GM23338 (cell line): Measurements from ENCODE around the gene MRPL38. TPM values are rescaled to one million over a fixed set of nuclear protein-coding genes. Genes with fewer than 3 reads are reported as not detected.

Experiments
- ATAC-seq: fragments of 200-7000 bp; cut with Tn5 transposase; 3 replicates; pipeline ENCODE4 v1.9.1; 2020
- DNase-seq: peaks from one replicate; pipeline ENCODE4 v3.0.0-alpha.2; 2015; ENCODE audit warnings: low spot score
- H2AFZ ChIP-seq: fragments of 200-600 bp; sonication (generic); 2 replicates; pipeline ENCODE4 v1.8.0; 2016; ENCODE audit warnings: antibody characterized with exemption, mild to moderate bottlenecking, moderate library complexity
- H3F3A ChIP-seq: fragments of 200-600 bp; sonication (generic); replicated peaks from 2 replicates; pipeline ENCODE4 v1.8.0; 2017; ENCODE audit warnings: antibody characterized with exemption, mixed run types, low read depth
- H3K27ac ChIP-seq: fragments of 200-600 bp; sonication (generic); 2 replicates; pipeline ENCODE4 v1.6.1; 2016; ENCODE audit warnings: low read depth
- H3K27me3 ChIP-seq: fragments of 200-600 bp; sonication (generic); 2 replicates; pipeline ENCODE4 v1.8.0; 2016; ENCODE audit warnings: mild to moderate bottlenecking, mixed run types, moderate library complexity; ENCODE audit not compliant: insufficient read depth
- H3K36me3 ChIP-seq: fragments of 200-600 bp; sonication (generic); 2 replicates; pipeline ENCODE4 v1.8.0; 2016; ENCODE audit warnings: mild to moderate bottlenecking; ENCODE audit not compliant: insufficient read depth
- H3K4me1 ChIP-seq: fragments of 200-600 bp; sonication (generic); 2 replicates; pipeline ENCODE4 v1.8.0; 2016; ENCODE audit warnings: mild to moderate bottlenecking, moderate library complexity; ENCODE audit not compliant: insufficient read depth
- H3K4me2 ChIP-seq: fragments of 200-600 bp; sonication (generic); 2 replicates; pipeline ENCODE4 v1.7.1; 2017; ENCODE audit warnings: mixed run types
- H3K4me3 ChIP-seq: fragments of 200-600 bp; sonication (generic); 2 replicates; pipeline ENCODE4 v1.6.1; 2016; ENCODE audit warnings: mixed run types
- H3K79me2 ChIP-seq: fragments of 200-600 bp; sonication (generic); replicated peaks from 2 replicates; pipeline ENCODE4 v1.8.0; 2017; ENCODE audit warnings: mild to moderate bottlenecking; ENCODE audit not compliant: insufficient read depth
- H3K9me2 ChIP-seq: fragments of 200-600 bp; sonication (generic); 2 replicates; pipeline ENCODE4 v1.8.0; 2017; ENCODE audit not compliant: insufficient read depth
- H4K20me1 ChIP-seq: fragments of 200-600 bp; sonication (generic); replicated peaks from 2 replicates; pipeline ENCODE4 v1.8.0; 2017; ENCODE audit warnings: mild to moderate bottlenecking; ENCODE audit not compliant: insufficient read depth
- H3K27ac Mint-ChIP-seq: 2 replicates; pipeline ENCODE4 v1.8.0; 2020; ENCODE audit warnings: inconsistent platforms, mild to moderate bottlenecking, moderate library complexity, mixed read lengths
- H3K27me3 Mint-ChIP-seq: 3 replicates; pipeline ENCODE4 v1.8.0; 2022; ENCODE audit warnings: low read depth, mild to moderate bottlenecking, moderate library complexity, mixed read lengths, inconsistent platforms; ENCODE audit not compliant: insufficient read depth, poor library complexity
- H3K36me3 Mint-ChIP-seq: 3 replicates; pipeline ENCODE4 v1.8.0; 2021; ENCODE audit warnings: low read depth, mild to moderate bottlenecking, inconsistent platforms, moderate library complexity, mixed read lengths
- H3K4me1 Mint-ChIP-seq: 3 replicates; pipeline ENCODE4 v1.8.0; 2020; ENCODE audit warnings: mild to moderate bottlenecking, inconsistent platforms, mixed read lengths
- H3K4me3 Mint-ChIP-seq: 3 replicates; pipeline ENCODE4 v1.8.0; 2021; ENCODE audit warnings: moderate library complexity, mild to moderate bottlenecking, inconsistent platforms, mixed read lengths
- H3K9me3 Mint-ChIP-seq: 3 replicates; pipeline ENCODE4 v1.8.0; 2020; ENCODE audit warnings: moderate library complexity, mild to moderate bottlenecking, inconsistent platforms, mixed read lengths
- CREB1 ChIP-seq: fragments of 250-450 bp; sonication (Bioruptor Pico); IDR thresholded peaks from 2 replicates; pipeline ENCODE4 v1.5.0; 2020; ENCODE audit warnings: low read depth, mild to moderate bottlenecking, moderate library complexity
- EZH2 ChIP-seq: fragments of 200-600 bp; sonication (generic); IDR thresholded peaks from one replicate; pipeline ENCODE4 v1.8.0; 2017; ENCODE audit warnings: antibody characterized with exemption, mild to moderate bottlenecking, low read depth; ENCODE audit not compliant: unreplicated experiment
- EZH2phosphoT487 ChIP-seq: fragments of 200-600 bp; sonication (generic); IDR thresholded peaks from one replicate; pipeline ENCODE4 v1.8.1; 2018; ENCODE audit warnings: antibody characterized with exemption; ENCODE audit not compliant: unreplicated experiment
- JUNB ChIP-seq: IDR thresholded peaks from one replicate; pipeline ENCODE4 v1.6.1; 2016; ENCODE audit warnings: antibody characterized with exemption; ENCODE audit not compliant: unreplicated experiment
- NANOG ChIP-seq: IDR thresholded peaks from 2 replicates; pipeline ENCODE4 v1.6.1; 2016; ENCODE audit warnings: antibody characterized with exemption, borderline replicate concordance
- POLR2AphosphoS5 ChIP-seq: IDR thresholded peaks from 2 replicates; pipeline ENCODE4 v1.6.1; 2016; ENCODE audit warnings: antibody characterized with exemption, low read depth
- STAT1 ChIP-seq: IDR thresholded peaks from one replicate; pipeline ENCODE4 v1.6.1; 2016; ENCODE audit warnings: antibody characterized with exemption; ENCODE audit not compliant: unreplicated experiment
- ZNF114 ChIP-seq: fragments of 250-450 bp; sonication (Bioruptor Pico); IDR thresholded peaks from 2 replicates; pipeline ENCODE4 v1.5.0; 2020; ENCODE audit warnings: mild to moderate bottlenecking, moderate library complexity
- ZNF331 ChIP-seq: fragments of 250-450 bp; sonication (Bioruptor Pico); IDR thresholded peaks from 2 replicates; pipeline ENCODE4 v1.5.0; 2020; ENCODE audit warnings: low read depth, mild to moderate bottlenecking, moderate library complexity
- polyA plus RNA-seq: library from polyadenylated mRNA; unstranded; fragments of >200 nt; fragmentation: Nextera tagmentation; extraction: Ambion mirVana; gene quantifications from 2 replicates; pipeline ENCODE4 v1.2.1, GENCODE V29; 2016
- total RNA-seq: library from RNA; depleted of rRNA; stranded (reverse); fragments of >200 nt; shearing (Covaris generic); gene quantifications from 2 replicates; pipeline ENCODE4 v1.2.3, GENCODE V29; 2014
- TF ChIP-seq, protein P1 (sequence below): IDR thresholded peaks from one replicate; pipeline ENCODE4 v1.6.1; 2018; ENCODE audit warnings: antibody characterized with exemption; ENCODE audit not compliant: unreplicated experiment
- TF ChIP-seq, protein P2 (sequence below): fragments of 250-450 bp; sonication (Bioruptor Pico); IDR thresholded peaks from 2 replicates; pipeline ENCODE4 v1.5.0; 2020; ENCODE audit warnings: mild to moderate bottlenecking, moderate library complexity
- TF ChIP-seq, protein P3 (sequence below), 2 experiments: fragments of 200-600 bp in 1 of 2; sonication (generic) in 1 of 2; conservative IDR thresholded peaks; 2 replicates each; pipeline versions ENCODE4 v1.5.1 to v1.6.1; 2016 to 2017; ENCODE audit warnings: antibody characterized with exemption in 2 of 2, low read depth in 2 of 2, mild to moderate bottlenecking in 2 of 2, moderate library complexity in 1 of 2
- TF ChIP-seq, protein P4 (sequence below): IDR thresholded peaks from 2 replicates; pipeline ENCODE4 v1.6.1; 2016; ENCODE audit warnings: antibody characterized with exemption

MRPL38 gene
- total and polyA plus RNA-seq, 2 experiments from 2014 or later: 63.6 to 90.0 TPM

DNA sequence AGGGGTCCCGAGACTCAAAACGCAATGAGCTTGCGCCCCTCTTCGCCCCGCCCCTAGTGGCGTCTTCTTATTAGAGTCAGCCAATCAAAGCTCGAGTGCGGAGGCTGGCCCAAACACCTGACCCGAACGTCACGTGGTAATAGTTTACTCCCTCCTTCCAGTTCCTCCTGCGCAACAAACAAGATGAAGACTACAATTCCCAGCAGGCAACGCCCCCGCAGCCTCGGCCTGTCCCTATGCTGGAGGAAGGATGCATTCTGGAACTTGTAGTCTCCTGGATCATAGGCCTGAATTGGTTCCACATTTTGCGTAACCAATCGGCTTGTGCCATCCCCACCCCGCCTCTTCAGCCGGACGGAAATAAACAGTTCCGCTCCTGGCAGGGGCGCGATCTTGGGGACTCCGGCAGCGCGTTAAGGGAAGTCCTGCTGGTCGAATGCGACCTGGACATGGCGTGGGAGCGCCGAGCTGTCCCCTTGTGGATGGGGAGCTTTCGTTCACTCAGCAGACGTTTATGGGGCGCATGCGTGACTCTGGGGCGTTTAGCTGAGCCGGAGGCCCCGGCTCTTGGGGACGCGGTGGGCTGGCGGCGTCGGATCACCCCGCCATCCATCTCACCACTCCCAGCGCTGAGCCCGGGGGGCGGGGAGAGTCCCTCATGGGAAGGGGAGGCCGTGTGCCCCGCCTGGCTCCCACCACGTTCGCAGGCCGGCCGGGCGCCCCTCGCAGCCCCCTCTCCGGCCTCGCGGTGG lies 49.2 kb downstream of the MRPL38 start, which contains the start of gene WBP2:
Gene WBP2 (minus strand): TSS at position 26 of the 752 bp plus-strand sequence. CDS start 38 bp downstream, outside the sequence.
- Histone ChIP-seq H3K79me2 (peaks cover 20% of the 10 kb centered on the region), H3K27me3 (no peaks in the 10 kb centered on the region), H2AFZ (peak within 1 kb of the TSS; percentile 80), H3K4me1 (peaks cover 6% of the 10 kb centered on the region), H3K36me3 (peaks cover 7% of the 10 kb centered on the region; the same call in 1 of the 2 replicates), H3K4me2 (peak within 1 kb of the TSS; percentile 87), H3K27ac (peak within 1 kb of the TSS; percentile 85), H3F3A (peaks cover 9% of the 10 kb centered on the region; the same call in 1 of the 2 replicates), H3K4me3 (peak within 1 kb of the TSS; percentile 64), H3K9me2 (no peaks in the 10 kb centered on the region), H4K20me1 (0 out of 2 replicates have a peak, but pooled peaks cover 10% of the 10 kb centered on the region)
- Mint-ChIP-seq H3K4me3 (no peak within 1 kb of the TSS; the same call in 2 of the 3 replicates), H3K4me1 (peaks cover 9% of the 10 kb centered on the region), H3K36me3 (peaks cover 14% of the 10 kb centered on the region; the same call in 2 of the 3 replicates), H3K27me3 (peaks cover under 1% of the 10 kb centered on the region), H3K27ac (peak within 1 kb of the TSS; percentile 89), H3K9me3 (no peaks in the 10 kb centered on the region)
- no peak for TF ChIP-seq ZNF114 (CRISPR knock-in tag)
- 0 out of 2 replicates have a peak, but pooled peaks have one; percentile 14 for TF ChIP-seq NANOG
- TF ChIP-seq EZH2: no peak
- TF ChIP-seq ZNF331 (CRISPR knock-in tag): no peak
- TF ChIP-seq, protein P1, sequence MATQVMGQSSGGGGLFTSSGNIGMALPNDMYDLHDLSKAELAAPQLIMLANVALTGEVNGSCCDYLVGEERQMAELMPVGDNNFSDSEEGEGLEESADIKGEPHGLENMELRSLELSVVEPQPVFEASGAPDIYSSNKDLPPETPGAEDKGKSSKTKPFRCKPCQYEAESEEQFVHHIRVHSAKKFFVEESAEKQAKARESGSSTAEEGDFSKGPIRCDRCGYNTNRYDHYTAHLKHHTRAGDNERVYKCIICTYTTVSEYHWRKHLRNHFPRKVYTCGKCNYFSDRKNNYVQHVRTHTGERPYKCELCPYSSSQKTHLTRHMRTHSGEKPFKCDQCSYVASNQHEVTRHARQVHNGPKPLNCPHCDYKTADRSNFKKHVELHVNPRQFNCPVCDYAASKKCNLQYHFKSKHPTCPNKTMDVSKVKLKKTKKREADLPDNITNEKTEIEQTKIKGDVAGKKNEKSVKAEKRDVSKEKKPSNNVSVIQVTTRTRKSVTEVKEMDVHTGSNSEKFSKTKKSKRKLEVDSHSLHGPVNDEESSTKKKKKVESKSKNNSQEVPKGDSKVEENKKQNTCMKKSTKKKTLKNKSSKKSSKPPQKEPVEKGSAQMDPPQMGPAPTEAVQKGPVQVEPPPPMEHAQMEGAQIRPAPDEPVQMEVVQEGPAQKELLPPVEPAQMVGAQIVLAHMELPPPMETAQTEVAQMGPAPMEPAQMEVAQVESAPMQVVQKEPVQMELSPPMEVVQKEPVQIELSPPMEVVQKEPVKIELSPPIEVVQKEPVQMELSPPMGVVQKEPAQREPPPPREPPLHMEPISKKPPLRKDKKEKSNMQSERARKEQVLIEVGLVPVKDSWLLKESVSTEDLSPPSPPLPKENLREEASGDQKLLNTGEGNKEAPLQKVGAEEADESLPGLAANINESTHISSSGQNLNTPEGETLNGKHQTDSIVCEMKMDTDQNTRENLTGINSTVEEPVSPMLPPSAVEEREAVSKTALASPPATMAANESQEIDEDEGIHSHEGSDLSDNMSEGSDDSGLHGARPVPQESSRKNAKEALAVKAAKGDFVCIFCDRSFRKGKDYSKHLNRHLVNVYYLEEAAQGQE: no peak
- TF ChIP-seq CREB1: peak; percentile 77
- TF ChIP-seq, protein P2, sequence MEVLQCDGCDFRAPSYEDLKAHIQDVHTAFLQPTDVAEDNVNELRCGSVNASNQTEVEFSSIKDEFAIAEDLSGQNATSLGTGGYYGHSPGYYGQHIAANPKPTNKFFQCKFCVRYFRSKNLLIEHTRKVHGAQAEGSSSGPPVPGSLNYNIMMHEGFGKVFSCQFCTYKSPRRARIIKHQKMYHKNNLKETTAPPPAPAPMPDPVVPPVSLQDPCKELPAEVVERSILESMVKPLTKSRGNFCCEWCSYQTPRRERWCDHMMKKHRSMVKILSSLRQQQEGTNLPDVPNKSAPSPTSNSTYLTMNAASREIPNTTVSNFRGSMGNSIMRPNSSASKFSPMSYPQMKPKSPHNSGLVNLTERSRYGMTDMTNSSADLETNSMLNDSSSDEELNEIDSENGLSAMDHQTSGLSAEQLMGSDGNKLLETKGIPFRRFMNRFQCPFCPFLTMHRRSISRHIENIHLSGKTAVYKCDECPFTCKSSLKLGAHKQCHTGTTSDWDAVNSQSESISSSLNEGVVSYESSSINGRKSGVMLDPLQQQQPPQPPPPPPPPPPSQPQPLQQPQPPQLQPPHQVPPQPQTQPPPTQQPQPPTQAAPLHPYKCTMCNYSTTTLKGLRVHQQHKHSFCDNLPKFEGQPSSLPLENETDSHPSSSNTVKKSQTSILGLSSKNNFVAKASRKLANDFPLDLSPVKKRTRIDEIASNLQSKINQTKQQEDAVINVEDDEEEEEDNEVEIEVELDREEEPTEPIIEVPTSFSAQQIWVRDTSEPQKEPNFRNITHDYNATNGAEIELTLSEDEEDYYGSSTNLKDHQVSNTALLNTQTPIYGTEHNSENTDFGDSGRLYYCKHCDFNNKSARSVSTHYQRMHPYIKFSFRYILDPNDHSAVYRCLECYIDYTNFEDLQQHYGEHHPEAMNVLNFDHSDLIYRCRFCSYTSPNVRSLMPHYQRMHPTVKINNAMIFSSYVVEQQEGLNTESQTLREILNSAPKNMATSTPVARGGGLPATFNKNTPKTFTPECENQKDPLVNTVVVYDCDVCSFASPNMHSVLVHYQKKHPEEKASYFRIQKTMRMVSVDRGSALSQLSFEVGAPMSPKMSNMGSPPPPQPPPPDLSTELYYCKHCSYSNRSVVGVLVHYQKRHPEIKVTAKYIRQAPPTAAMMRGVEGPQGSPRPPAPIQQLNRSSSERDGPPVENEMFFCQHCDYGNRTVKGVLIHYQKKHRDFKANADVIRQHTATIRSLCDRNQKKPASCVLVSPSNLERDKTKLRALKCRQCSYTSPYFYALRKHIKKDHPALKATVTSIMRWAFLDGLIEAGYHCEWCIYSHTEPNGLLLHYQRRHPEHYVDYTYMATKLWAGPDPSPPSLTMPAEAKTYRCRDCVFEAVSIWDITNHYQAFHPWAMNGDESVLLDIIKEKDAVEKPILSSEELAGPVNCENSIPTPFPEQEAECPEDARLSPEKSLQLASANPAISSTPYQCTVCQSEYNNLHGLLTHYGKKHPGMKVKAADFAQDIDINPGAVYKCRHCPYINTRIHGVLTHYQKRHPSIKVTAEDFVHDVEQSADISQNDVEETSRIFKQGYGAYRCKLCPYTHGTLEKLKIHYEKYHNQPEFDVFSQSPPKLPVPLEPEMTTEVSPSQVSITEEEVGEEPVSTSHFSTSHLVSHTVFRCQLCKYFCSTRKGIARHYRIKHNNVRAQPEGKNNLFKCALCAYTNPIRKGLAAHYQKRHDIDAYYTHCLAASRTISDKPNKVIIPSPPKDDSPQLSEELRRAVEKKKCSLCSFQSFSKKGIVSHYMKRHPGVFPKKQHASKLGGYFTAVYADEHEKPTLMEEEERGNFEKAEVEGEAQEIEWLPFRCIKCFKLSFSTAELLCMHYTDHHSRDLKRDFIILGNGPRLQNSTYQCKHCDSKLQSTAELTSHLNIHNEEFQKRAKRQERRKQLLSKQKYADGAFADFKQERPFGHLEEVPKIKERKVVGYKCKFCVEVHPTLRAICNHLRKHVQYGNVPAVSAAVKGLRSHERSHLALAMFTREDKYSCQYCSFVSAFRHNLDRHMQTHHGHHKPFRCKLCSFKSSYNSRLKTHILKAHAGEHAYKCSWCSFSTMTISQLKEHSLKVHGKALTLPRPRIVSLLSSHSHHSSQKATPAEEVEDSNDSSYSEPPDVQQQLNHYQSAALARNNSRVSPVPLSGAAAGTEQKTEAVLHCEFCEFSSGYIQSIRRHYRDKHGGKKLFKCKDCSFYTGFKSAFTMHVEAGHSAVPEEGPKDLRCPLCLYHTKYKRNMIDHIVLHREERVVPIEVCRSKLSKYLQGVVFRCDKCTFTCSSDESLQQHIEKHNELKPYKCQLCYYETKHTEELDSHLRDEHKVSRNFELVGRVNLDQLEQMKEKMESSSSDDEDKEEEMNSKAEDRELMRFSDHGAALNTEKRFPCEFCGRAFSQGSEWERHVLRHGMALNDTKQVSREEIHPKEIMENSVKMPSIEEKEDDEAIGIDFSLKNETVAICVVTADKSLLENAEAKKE (CRISPR knock-in tag): no peak
- no peak for TF ChIP-seq EZH2phosphoT487
- TF ChIP-seq JUNB: no peak
- TF ChIP-seq, protein P3, sequence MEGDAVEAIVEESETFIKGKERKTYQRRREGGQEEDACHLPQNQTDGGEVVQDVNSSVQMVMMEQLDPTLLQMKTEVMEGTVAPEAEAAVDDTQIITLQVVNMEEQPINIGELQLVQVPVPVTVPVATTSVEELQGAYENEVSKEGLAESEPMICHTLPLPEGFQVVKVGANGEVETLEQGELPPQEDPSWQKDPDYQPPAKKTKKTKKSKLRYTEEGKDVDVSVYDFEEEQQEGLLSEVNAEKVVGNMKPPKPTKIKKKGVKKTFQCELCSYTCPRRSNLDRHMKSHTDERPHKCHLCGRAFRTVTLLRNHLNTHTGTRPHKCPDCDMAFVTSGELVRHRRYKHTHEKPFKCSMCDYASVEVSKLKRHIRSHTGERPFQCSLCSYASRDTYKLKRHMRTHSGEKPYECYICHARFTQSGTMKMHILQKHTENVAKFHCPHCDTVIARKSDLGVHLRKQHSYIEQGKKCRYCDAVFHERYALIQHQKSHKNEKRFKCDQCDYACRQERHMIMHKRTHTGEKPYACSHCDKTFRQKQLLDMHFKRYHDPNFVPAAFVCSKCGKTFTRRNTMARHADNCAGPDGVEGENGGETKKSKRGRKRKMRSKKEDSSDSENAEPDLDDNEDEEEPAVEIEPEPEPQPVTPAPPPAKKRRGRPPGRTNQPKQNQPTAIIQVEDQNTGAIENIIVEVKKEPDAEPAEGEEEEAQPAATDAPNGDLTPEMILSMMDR (conservative IDR thresholded peaks at IDR 0.05; ENCODE audit: low read depth in 2 of 2): 0 out of 4 replicates have a peak, but pooled peaks of 1 of the 2 experiments have one; percentile 13
- TF ChIP-seq POLR2AphosphoS5: peak; percentile 93
- TF ChIP-seq, protein P4, sequence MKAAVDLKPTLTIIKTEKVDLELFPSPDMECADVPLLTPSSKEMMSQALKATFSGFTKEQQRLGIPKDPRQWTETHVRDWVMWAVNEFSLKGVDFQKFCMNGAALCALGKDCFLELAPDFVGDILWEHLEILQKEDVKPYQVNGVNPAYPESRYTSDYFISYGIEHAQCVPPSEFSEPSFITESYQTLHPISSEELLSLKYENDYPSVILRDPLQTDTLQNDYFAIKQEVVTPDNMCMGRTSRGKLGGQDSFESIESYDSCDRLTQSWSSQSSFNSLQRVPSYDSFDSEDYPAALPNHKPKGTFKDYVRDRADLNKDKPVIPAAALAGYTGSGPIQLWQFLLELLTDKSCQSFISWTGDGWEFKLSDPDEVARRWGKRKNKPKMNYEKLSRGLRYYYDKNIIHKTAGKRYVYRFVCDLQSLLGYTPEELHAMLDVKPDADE: peak; percentile 98
- no peak for TF ChIP-seq STAT1
- ATAC-seq: peak; percentile 91
- peak; percentile 100 for DNase-seq
